SK-N-SH treated with all-trans-retinoic acid at 6 μM for 48 hours (cell line): ENCODE data around the gene EIF6.

ENCODE experiments used
- CSRNP3 ChIP-seq: fragments of 250-450 bp; sonication (Bioruptor Pico); IDR thresholded peaks from 2 replicates; pipeline ENCODE4 v1.5.1; 2021; ENCODE audit warnings: mild to moderate bottlenecking, moderate library complexity
- ZC3H10 ChIP-seq: fragments of 250-450 bp; sonication (Bioruptor Pico); IDR thresholded peaks from 2 replicates; pipeline ENCODE4 v1.5.1; 2021; ENCODE audit warnings: mild to moderate bottlenecking, moderate library complexity
- ZFP3 ChIP-seq: fragments of 250-450 bp; sonication (Bioruptor Pico); IDR thresholded peaks from 2 replicates; pipeline ENCODE4 v1.5.0; 2020; ENCODE audit warnings: mild to moderate bottlenecking, moderate library complexity
- TF ChIP-seq, protein P1 (sequence below): fragments of 250-450 bp; sonication (Bioruptor Pico); IDR thresholded peaks from 2 replicates; pipeline ENCODE4 v1.5.0; 2020; ENCODE audit warnings: mild to moderate bottlenecking, moderate library complexity

DNA sequence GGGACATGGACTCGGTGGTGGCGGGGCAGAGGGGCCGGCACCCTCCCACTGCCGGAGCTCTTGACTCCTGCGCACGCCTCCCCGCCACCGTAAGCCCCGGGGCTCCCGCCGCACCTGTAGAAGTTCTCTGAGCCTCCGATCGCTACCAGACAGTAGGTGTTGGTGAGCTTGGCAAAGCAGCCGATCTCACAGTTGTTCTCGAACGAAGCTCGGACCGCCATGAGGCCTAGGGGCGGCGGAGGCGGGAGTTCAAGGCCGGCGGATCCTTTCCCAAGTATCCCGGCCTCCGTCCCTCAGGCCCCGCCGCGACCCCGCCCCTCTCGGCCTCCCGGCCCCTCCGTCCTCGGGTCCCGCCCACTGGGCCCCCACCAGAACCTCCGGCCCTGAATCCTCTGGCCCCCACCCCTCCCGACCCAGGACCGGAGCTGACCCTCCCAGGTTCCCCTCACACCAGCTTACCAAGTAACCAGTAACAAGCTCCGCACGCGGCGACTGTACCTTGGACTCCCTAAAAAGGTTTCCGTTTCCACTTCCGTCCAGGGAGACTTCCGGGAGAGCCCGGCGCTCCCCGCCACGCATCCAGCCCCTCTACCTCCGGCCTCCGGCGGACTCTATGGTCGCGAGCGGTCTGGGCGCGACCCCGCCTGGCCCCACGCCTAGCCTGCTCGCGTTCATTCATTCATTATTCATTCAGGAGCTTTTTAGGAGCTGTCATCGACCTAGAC lies at the start of gene EIF6:
- TF ChIP-seq ZC3H10 (CRISPR knock-in tag) (no peak), CSRNP3 (CRISPR knock-in tag) (no peak), ZFP3 (peak; percentile 94)
- TF ChIP-seq, protein P1, sequence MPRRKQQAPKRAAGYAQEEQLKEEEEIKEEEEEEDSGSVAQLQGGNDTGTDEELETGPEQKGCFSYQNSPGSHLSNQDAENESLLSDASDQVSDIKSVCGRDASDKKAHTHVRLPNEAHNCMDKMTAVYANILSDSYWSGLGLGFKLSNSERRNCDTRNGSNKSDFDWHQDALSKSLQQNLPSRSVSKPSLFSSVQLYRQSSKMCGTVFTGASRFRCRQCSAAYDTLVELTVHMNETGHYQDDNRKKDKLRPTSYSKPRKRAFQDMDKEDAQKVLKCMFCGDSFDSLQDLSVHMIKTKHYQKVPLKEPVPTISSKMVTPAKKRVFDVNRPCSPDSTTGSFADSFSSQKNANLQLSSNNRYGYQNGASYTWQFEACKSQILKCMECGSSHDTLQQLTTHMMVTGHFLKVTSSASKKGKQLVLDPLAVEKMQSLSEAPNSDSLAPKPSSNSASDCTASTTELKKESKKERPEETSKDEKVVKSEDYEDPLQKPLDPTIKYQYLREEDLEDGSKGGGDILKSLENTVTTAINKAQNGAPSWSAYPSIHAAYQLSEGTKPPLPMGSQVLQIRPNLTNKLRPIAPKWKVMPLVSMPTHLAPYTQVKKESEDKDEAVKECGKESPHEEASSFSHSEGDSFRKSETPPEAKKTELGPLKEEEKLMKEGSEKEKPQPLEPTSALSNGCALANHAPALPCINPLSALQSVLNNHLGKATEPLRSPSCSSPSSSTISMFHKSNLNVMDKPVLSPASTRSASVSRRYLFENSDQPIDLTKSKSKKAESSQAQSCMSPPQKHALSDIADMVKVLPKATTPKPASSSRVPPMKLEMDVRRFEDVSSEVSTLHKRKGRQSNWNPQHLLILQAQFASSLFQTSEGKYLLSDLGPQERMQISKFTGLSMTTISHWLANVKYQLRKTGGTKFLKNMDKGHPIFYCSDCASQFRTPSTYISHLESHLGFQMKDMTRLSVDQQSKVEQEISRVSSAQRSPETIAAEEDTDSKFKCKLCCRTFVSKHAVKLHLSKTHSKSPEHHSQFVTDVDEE (CRISPR knock-in tag): no peak
